ENCODE data around the gene CHPF2.
A peak's percentile ranks its signal among the peaks of the same experiment; 100 is the strongest.

Gene CHPF2

DNA sequence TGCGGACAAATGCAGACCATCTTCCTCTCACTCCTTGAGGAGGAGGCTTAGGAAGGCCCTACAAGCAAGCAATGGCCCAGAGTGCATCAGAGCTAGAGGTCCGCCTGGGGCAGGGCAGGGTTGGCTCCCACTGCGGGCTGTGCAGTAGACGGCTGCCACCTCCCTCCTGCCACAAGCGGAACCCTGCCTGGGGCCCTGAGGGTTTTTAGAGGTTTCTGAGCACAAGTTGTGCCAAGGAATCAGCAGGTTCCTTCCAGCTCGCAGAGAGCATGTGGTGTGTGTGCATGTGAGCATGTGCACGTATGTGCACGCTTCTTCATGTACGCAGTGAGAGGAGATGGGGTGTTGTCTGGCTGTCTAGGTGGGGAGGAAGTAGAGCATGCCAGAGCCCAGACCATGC, 42.1 kb downstream of the CHPF2 start:
- no peak overlapping the region for H3K27ac ChIP-seq
- TF ChIP-seq, protein P1, sequence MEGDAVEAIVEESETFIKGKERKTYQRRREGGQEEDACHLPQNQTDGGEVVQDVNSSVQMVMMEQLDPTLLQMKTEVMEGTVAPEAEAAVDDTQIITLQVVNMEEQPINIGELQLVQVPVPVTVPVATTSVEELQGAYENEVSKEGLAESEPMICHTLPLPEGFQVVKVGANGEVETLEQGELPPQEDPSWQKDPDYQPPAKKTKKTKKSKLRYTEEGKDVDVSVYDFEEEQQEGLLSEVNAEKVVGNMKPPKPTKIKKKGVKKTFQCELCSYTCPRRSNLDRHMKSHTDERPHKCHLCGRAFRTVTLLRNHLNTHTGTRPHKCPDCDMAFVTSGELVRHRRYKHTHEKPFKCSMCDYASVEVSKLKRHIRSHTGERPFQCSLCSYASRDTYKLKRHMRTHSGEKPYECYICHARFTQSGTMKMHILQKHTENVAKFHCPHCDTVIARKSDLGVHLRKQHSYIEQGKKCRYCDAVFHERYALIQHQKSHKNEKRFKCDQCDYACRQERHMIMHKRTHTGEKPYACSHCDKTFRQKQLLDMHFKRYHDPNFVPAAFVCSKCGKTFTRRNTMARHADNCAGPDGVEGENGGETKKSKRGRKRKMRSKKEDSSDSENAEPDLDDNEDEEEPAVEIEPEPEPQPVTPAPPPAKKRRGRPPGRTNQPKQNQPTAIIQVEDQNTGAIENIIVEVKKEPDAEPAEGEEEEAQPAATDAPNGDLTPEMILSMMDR (conservative IDR thresholded peaks at IDR 0.05), result no peak

DNA sequence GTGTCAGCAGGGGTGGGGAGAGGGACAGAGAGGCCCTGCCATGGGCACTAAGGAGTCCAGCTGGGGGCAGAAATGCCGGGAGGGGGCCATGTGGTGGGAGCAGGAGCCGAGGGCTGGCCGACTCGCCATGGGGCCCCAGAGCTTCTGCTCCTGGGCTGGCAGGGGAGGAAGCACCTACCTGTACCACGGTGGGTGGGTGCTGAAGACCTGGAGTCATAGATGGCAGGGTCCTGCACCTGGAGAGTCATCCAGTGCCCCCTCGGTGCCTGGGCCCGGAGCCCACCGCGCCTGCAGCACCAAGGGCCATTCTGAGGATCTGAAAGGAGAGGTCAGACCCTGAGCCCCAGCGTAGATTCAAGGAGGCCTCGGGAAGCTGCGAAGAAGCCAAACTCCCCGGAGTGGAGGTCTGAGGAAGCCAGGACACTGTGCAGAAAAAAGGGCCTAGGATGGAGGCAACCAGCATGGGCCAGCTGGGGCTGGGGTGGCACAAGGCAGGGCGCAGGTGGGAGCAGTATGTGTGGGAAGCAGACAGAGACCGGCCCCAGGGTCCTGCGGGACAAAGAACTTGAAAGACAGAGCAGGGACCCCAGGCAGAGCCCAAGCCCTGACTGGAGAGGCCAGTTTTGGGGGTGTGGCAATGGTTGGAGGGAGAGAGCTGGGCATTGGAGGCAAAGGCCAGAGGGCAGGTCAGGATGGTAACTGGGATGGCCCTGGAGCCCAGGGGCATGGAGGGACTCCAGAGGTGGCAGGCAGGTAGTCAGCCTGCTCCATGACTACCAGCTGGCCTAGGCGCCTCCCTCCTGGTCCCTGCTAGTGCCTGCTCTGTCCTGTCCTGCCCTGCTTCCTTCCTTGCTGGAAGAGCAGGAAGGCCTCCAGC, 42.9 kb downstream of the CHPF2 start:
- TF ChIP-seq, protein P1 (conservative IDR thresholded peaks at IDR 0.05), result no peak
- no peak overlapping the region for H3K27ac ChIP-seq

DNA sequence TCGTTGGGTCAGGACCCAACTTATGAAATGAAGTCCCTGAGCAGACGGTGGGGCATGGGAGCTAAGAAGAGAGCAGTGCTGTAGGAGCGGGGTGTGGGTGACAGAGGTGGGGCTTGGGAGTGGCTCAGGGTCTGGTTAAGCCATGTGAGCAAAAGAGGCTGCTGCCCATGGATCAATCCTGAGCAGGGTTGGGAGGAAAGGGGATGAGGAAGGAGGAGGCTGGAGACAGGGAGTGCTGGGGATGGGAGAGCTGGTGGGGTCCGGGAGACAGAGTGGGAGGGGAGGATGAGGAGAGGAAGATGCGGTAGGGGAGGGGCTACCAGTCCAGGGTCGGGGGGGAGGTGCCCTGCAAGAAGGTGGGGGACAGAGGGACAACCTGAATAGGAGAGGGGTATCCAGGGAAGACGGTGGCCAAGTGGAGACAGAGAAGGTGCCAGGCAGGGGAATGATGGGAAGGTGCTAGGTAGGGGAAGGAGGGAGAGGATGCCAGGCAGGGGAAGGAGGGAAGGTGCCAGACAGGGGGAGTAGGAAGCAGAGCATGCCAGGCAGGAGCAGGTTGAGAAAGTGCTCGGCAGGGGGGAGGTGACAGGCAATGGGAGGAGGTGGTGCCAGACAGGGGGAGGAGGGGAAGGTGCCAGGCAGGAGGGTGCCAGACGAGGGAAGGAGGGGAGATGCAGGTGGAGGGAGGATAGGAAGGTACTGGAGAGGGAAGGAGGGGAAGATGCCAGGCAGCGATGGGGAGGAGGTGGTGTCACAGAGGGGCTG, 43.7 kb downstream of the CHPF2 start:
- peak overlapping the region; percentile 63; the same call in 1 of the 2 replicates for H3K27ac ChIP-seq
- TF ChIP-seq, protein P1 (conservative IDR thresholded peaks at IDR 0.05), result no peak

DNA sequence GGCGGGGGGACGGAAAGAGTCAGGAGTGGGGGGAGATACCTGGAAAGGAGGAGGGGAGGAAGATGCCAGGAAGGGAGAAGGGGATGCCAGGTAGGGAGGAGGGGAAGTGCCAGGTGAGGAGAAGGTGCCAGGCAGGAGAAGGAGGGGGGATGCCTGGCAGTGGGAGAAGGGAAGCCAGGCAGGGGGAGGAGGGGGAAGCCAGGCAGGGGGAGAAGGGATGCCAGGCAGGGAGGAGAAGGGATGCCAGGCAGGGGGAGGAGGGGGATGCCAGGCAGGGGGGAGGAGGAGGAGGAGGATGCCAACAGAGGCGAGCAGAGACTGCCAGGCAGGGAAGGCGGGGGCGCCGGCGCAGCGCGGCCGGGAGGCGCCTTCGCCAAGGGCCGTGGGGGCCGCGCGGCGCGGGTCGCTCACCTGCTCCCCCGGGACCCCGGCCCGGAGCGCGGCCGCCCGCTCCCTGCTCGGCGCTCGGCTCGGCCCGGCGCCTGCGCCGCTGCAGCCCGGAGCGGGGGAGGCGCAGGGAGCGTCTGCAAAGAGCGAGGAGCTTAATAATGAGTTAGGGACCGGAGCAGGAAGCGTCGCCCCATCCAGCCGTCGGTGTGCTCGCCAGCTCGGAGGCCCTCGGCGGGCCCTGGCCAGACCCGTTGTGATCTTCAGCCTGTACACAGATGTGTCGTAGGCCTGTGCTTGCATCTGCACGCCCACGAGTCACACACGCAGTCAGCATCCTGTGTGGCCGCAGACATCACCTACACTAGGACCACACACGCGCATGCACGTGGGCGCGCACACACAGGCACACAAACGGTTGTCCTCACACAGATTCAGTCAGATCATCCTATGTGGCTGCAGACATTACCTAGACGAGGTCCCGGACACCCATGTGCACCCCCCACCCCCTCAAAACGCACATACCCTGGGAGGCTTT, 44.6 kb downstream of the CHPF2 start:
- peak overlapping the region; percentile 63; the same call in 1 of the 2 replicates for H3K27ac ChIP-seq
- TF ChIP-seq, protein P1 (conservative IDR thresholded peaks at IDR 0.05), result no peak

DNA sequence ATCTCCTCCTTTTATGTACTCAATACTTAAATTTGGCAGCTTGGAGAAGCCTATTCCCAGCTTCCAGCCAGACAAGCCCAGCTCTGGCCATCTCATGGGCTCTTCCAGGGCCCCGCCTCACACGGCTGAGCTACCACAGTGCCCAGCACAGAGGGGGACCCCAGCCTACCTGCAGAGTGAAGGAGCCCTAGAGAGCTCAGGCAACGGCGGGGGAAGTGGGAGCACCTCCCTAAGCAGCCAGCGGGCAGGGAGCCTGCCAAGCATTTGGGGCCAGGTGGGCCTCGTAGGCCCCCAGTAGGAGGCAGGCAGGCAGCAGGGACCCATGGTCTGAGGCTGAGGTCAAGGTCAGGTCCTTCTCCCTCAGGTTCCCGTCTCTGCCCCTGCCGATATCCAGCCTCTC, 45.3 kb downstream of the CHPF2 start:
- TF ChIP-seq, protein P1 (conservative IDR thresholded peaks at IDR 0.05), result no peak
- H3K27ac ChIP-seq, result peak overlapping the region; percentile 63; the same call in 1 of the 2 replicates

DNA sequence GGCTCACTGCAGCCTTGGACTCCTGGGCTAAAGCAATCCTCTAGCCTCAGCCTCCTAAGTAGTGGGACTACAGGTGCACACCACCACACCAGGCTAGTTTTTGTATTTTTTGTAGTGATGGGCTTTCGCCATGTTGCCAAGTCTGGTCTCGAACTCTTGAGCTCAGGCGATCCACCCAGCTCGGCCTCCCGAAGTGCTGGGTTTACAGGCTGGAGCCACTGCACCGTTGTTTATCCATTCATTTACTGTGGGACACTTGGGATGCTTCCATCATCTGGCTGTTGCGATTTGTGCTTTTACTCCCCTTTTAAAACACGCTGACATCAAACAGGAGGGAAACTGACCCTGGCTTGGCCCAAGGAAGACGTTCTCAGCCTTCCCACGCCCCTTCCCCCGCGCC, 46.7 kb downstream of the CHPF2 start:
- TF ChIP-seq, protein P1 (conservative IDR thresholded peaks at IDR 0.05), result no peak
- H3K27ac ChIP-seq, result no peak overlapping the region
